ENCODE data around the gene TMEM92. TPM values are rescaled to one million over a fixed set of nuclear protein-coding genes. Genes with fewer than 3 reads are reported as not detected.
A peak's percentile ranks its signal among the peaks of the same experiment; 100 is the strongest.

The TMEM92 gene
- total RNA-seq, 1 experiment from 2014 or later, result 6.6 TPM

DNA sequence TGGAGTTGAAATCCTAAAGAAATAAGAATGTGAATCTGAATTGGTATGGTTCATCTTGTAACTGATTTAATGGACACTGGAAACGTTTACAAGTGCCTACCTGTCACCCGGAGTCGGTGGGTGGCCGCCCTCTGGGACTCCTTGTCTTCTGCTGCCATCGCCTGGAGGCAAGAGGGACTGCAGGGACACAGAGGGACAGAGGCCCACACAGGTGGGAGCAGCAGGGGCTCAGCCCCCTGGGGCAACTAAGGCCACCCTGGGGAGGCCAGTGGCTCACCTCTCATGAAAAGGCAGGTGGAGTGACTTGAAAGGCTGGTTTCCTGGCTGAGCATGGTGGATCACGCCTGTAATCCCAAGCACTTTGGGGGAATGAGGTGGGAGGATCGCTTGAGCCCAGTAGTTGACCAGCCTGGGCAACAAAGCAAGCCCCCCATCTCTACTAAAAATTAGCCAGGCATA is 23.2 kb downstream of the TMEM92 start:
- no peaks in the 10 kb centered on the region for H3K9me3 ChIP-seq (ENCODE audit: control insufficient read depth in 1 of 2, insufficient read depth in 1 of 2, low read depth in 1 of 2, low read length in 2 of 2)
- no peak overlapping the region for H3K9ac ChIP-seq (ENCODE audit: low read length)
- no peaks in the 10 kb centered on the region for H3K79me2 ChIP-seq (ENCODE audit: insufficient read depth, low read length)
- H3K27me3 ChIP-seq (ENCODE audit: insufficient read depth, low read length), result no peaks in the 10 kb centered on the region
- ATAC-seq (peak; percentile 99), DNase-seq (ENCODE audit: low read depth, low spot score) (peak; percentile 80)
- H3K4me2 ChIP-seq (ENCODE audit: low read length), result no peak overlapping the region
- no peaks in the 10 kb centered on the region for H3K4me1 ChIP-seq (ENCODE audit: control insufficient read depth in 1 of 2, insufficient read depth in 2 of 2, low read length in 2 of 2)
- TF ChIP-seq SP1 (IDR thresholded peaks at IDR 0.05; ENCODE audit: low read depth), result no peak
- no peak for TF ChIP-seq EZH2phosphoT487 (IDR thresholded peaks at IDR 0.05; ENCODE audit: borderline replicate concordance)
- TF ChIP-seq, protein P1, sequence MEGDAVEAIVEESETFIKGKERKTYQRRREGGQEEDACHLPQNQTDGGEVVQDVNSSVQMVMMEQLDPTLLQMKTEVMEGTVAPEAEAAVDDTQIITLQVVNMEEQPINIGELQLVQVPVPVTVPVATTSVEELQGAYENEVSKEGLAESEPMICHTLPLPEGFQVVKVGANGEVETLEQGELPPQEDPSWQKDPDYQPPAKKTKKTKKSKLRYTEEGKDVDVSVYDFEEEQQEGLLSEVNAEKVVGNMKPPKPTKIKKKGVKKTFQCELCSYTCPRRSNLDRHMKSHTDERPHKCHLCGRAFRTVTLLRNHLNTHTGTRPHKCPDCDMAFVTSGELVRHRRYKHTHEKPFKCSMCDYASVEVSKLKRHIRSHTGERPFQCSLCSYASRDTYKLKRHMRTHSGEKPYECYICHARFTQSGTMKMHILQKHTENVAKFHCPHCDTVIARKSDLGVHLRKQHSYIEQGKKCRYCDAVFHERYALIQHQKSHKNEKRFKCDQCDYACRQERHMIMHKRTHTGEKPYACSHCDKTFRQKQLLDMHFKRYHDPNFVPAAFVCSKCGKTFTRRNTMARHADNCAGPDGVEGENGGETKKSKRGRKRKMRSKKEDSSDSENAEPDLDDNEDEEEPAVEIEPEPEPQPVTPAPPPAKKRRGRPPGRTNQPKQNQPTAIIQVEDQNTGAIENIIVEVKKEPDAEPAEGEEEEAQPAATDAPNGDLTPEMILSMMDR (IDR thresholded peaks at IDR 0.05 in 2 of 3, conservative IDR thresholded peaks at IDR 0.05 in 1 of 3; ENCODE audit: borderline replicate concordance in 1 of 3, insufficient read depth in 1 of 3, low read depth in 2 of 3, low read length in 2 of 3), result peak; percentile 74 to 99 (median 98)
- TF ChIP-seq RAD21 (IDR thresholded peaks at IDR 0.05; ENCODE audit: low read depth), result peak; percentile 100
- TF ChIP-seq ELF1 (IDR thresholded peaks at IDR 0.05; ENCODE audit: borderline replicate concordance, low read depth), result no peak
- TF ChIP-seq, protein P2, sequence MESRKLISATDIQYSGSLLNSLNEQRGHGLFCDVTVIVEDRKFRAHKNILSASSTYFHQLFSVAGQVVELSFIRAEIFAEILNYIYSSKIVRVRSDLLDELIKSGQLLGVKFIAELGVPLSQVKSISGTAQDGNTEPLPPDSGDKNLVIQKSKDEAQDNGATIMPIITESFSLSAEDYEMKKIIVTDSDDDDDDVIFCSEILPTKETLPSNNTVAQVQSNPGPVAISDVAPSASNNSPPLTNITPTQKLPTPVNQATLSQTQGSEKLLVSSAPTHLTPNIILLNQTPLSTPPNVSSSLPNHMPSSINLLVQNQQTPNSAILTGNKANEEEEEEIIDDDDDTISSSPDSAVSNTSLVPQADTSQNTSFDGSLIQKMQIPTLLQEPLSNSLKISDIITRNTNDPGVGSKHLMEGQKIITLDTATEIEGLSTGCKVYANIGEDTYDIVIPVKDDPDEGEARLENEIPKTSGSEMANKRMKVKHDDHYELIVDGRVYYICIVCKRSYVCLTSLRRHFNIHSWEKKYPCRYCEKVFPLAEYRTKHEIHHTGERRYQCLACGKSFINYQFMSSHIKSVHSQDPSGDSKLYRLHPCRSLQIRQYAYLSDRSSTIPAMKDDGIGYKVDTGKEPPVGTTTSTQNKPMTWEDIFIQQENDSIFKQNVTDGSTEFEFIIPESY (IDR thresholded peaks at IDR 0.05; ENCODE audit: extremely low read depth, insufficient replicate concordance, low read length), result no peak
- TF ChIP-seq YY1 (IDR thresholded peaks at IDR 0.05; ENCODE audit: extremely low read depth, insufficient replicate concordance, low read depth, low read length), result peak; percentile 75
- H2AFZ ChIP-seq (ENCODE audit: low read depth, low read length, poor library complexity, severe bottlenecking), result peak overlapping the region; percentile 50
- ChIA-PET POLR2A (interaction anchor here (0.7 to 1.4 kb wide), 4 partner anchors 95 to 569 kb away, joined by 3 to 5 read pairs (median 4); partner anchors contain the start of gene TOB1), CTCF (interaction anchor here (0.6 to 14.3 kb wide), 13 partner anchors 24 to 300 kb away, joined by 3 to 243 read pairs (median 5); partner anchors contain the start of genes COL1A1, PDK2 and TMEM92), RAD21 (ENCODE audit: low non-redundant PET in 1 of 2, low total read pairs in 2 of 2, uncharacterized antibody in 2 of 2, unreplicated experiment in 2 of 2) (interaction anchor here (1.2 to 3.9 kb wide), 5 partner anchors 17 to 128 kb away, joined by 4 to 28 read pairs (median 9); partner anchors contain the start of gene TMEM92 (in 1 of the 2))
- H3K27ac ChIP-seq (ENCODE audit: low read depth, low read length), result no peak overlapping the region
- no peaks in the 10 kb centered on the region for H3K9me2 ChIP-seq (ENCODE audit: insufficient read depth)
- no peaks in the 10 kb centered on the region for H4K20me1 ChIP-seq (ENCODE audit: insufficient read depth)
- H3K36me3 ChIP-seq (ENCODE audit: control insufficient read depth in 1 of 2, insufficient read depth in 2 of 2, low read length in 2 of 2), result no peaks in the 10 kb centered on the region
- intact Hi-C loops (cut with micrococcal nuclease), result loop anchor here (1.0 to 2.0 kb wide), 5 partner anchors 24 to 203 kb away; partner anchors contain the start of gene RSAD1
- BruUV-seq (replicated peaks), result no TSS peak
- H3K4me3 ChIP-seq (replicated peaks in 1 of 2; ENCODE audit: low read depth in 1 of 2, low read length in 2 of 2), result no peak overlapping the region
